WTC11 (cell line): ENCODE data around the gene NBAS. TPM values are rescaled to one million over a fixed set of nuclear protein-coding genes. Genes with fewer than 3 reads are reported as not detected.
A peak's percentile ranks its signal among the peaks of the same experiment; 100 is the strongest.

Experiments used
- ATAC-seq: fragments of 200-7000 bp; cut with Tn5 transposase; 2 replicates; pipeline ENCODE4 v1.10.0; 2021; ENCODE audit warnings: mild to moderate bottlenecking, moderate library complexity
- CTCF ChIA-PET: fragments of 300-600 bp; sonication (Branson Sonifier 250); formaldehyde crosslinking; loops from one replicate; lab custom pipeline; 2021; ENCODE audit warnings: antibody characterized with exemption; lab: Charles Lee
- POLR2A ChIA-PET: fragments of 350-600 bp; sonication (Branson Sonifier 250); formaldehyde crosslinking; loops from one replicate; lab custom pipeline; 2021; ENCODE audit warnings: antibody characterized with exemption; lab: Charles Lee
- DNase-seq: peaks from one replicate; pipeline ENCODE4 v3.0.0; 2021; ENCODE audit warnings: low spot score
- H3K27ac Mint-ChIP-seq: 2 replicates; pipeline ENCODE4 v1.8.0; 2021; ENCODE audit warnings: mixed read lengths
- H3K27me3 Mint-ChIP-seq: 2 replicates; pipeline ENCODE4 v1.8.0; 2021; ENCODE audit warnings: low read depth, mild to moderate bottlenecking, moderate library complexity, mixed read lengths
- H3K36me3 Mint-ChIP-seq: 2 replicates; pipeline ENCODE4 v1.8.0; 2021; ENCODE audit warnings: mixed read lengths
- H3K4me1 Mint-ChIP-seq: 2 replicates; pipeline ENCODE4 v1.8.0; 2022; ENCODE audit warnings: mixed read lengths
- H3K4me3 Mint-ChIP-seq: 2 replicates; pipeline ENCODE4 v1.8.0; 2021; ENCODE audit warnings: mild to moderate bottlenecking, moderate library complexity, mixed read lengths
- H3K9me3 Mint-ChIP-seq: 2 replicates; pipeline ENCODE4 v1.8.0; 2021; ENCODE audit warnings: mixed read lengths
- ATF2 ChIP-seq: sonication (generic); formaldehyde crosslinking; IDR thresholded peaks from 2 replicates; pipeline ENCODE4 v1.8.1; 2022; ENCODE audit warnings: low read depth, missing genetic modification reagents, borderline replicate concordance
- ATF6 ChIP-seq: sonication (generic); formaldehyde crosslinking; IDR thresholded peaks from 2 replicates; pipeline ENCODE4 v1.8.1; 2023; ENCODE audit warnings: mild to moderate bottlenecking, missing genetic modification reagents
- CBFB ChIP-seq: sonication (generic); formaldehyde crosslinking; IDR thresholded peaks from 2 replicates; pipeline ENCODE4 v1.8.1; 2022; ENCODE audit warnings: mild to moderate bottlenecking, low read depth, missing genetic modification reagents
- CTCF ChIP-seq: fragments of 200-600 bp; IDR thresholded peaks from 2 replicates; pipeline ENCODE4 v1.8.0; 2022; ENCODE audit warnings: antibody characterized with exemption
- FOXJ3 ChIP-seq: sonication (generic); formaldehyde crosslinking; IDR thresholded peaks from 2 replicates; pipeline ENCODE4 v1.9.0; 2021; ENCODE audit warnings: missing genetic modification reagents, mild to moderate bottlenecking, borderline replicate concordance
- FOXP4 ChIP-seq: sonication (generic); formaldehyde crosslinking; IDR thresholded peaks from 2 replicates; pipeline ENCODE4 v1.8.0; 2022; ENCODE audit warnings: mild to moderate bottlenecking, missing genetic modification reagents
- JUN ChIP-seq: sonication (generic); formaldehyde crosslinking; IDR thresholded peaks from 2 replicates; pipeline ENCODE4 v1.8.0; 2023; ENCODE audit warnings: mild to moderate bottlenecking, missing genetic modification reagents
- NR3C1 ChIP-seq: sonication (generic); formaldehyde crosslinking; conservative IDR thresholded peaks from 2 replicates; pipeline ENCODE4 v1.8.1; 2023; ENCODE audit warnings: low read depth, mild to moderate bottlenecking, missing genetic modification reagents
- RELA ChIP-seq: sonication (generic); formaldehyde crosslinking; IDR thresholded peaks from 2 replicates; pipeline ENCODE4 v1.8.1; 2022; ENCODE audit warnings: missing genetic modification reagents, mild to moderate bottlenecking, borderline replicate concordance
- TCF7 ChIP-seq: sonication (generic); formaldehyde crosslinking; IDR thresholded peaks from 2 replicates; pipeline ENCODE4 v1.8.0; 2022; ENCODE audit warnings: mild to moderate bottlenecking, low read depth, missing genetic modification reagents, moderate library complexity
- TEAD1 ChIP-seq: sonication (generic); formaldehyde crosslinking; IDR thresholded peaks from 2 replicates; pipeline ENCODE4 v1.8.0; 2022; ENCODE audit warnings: mild to moderate bottlenecking, missing genetic modification reagents
- ZNF281 ChIP-seq: sonication (generic); formaldehyde crosslinking; IDR thresholded peaks from 2 replicates; pipeline ENCODE4 v1.8.0; 2023; ENCODE audit warnings: mild to moderate bottlenecking, missing genetic modification reagents
- ZNF532 ChIP-seq: fragments of 250-450 bp; sonication (Bioruptor Pico); IDR thresholded peaks from 2 replicates; pipeline ENCODE4 v1.9.0; 2021; ENCODE audit warnings: mild to moderate bottlenecking, borderline replicate concordance
- total RNA-seq: library from RNA; stranded (reverse); gene quantifications from 3 replicates; pipeline ENCODE4 v1.2.3, GENCODE V29; 2021

Gene NBAS
- total RNA-seq, 1 experiment from 2014 or later: 32.3 TPM

- ATAC-seq (no peak), DNase-seq (no peak)
- POLR2A ChIA-PET: no interaction called here
- H3K4me3 Mint-ChIP-seq: no peak overlapping the region
- peaks cover 27% of the 10 kb centered on the region for H3K4me1 Mint-ChIP-seq
- H3K36me3 Mint-ChIP-seq: peaks cover 24% of the 10 kb centered on the region
- CTCF ChIA-PET: no interaction called here
- H3K27ac Mint-ChIP-seq: no peak overlapping the region
- peaks cover 2% of the 10 kb centered on the region for H3K27me3 Mint-ChIP-seq
- H3K9me3 Mint-ChIP-seq: peaks cover 38% of the 10 kb centered on the region
- no peak for TF ChIP-seq NR3C1 (CRISPR knock-in tag)
- TF ChIP-seq RELA (CRISPR knock-in tag): no peak
- TF ChIP-seq, all 79 proteins: peak for 0
Observed at GRCh38 chr2:15126373-15126772, 434.8 kb downstream of the NBAS start.

- ChIA-PET CTCF (no interaction called here), POLR2A (interaction anchor here (0.5 kb wide), 1 partner anchor 19 kb away, joined by 4 read pairs; no protein-coding TSS in a partner anchor)
- no peak overlapping the region for H3K4me3 Mint-ChIP-seq
- peaks cover 42% of the 10 kb centered on the region for H3K4me1 Mint-ChIP-seq
- ATAC-seq: no peak
- H3K27me3 Mint-ChIP-seq: peaks cover 2% of the 10 kb centered on the region
- H3K27ac Mint-ChIP-seq: no peak overlapping the region
- H3K36me3 Mint-ChIP-seq: peaks cover 24% of the 10 kb centered on the region
- peaks cover 38% of the 10 kb centered on the region for H3K9me3 Mint-ChIP-seq
- no peak for DNase-seq
- TF ChIP-seq ATF6 (CRISPR knock-in tag): no peak
- TF ChIP-seq ZNF281: no peak
- no peak for TF ChIP-seq FOXJ3 (CRISPR knock-in tag)
- TF ChIP-seq, all 79 proteins: peak for 0
Observed at GRCh38 chr2:15122915-15123314, 438.2 kb downstream of the NBAS start.

GRCh38 chr2:15120631-15121030 lies 440.5 kb downstream of the NBAS start:
- H3K27me3 Mint-ChIP-seq: peaks cover 2% of the 10 kb centered on the region
- no peak for TF ChIP-seq FOXP4
- TF ChIP-seq CBFB: no peak
- no peak for TF ChIP-seq TEAD1 (CRISPR knock-in tag)
- no peak for TF ChIP-seq ZNF532 (CRISPR knock-in tag)
- no peak for TF ChIP-seq TCF7 (CRISPR knock-in tag)
- no peak for TF ChIP-seq CTCF
- TF ChIP-seq ATF2: no peak
- TF ChIP-seq ZNF281: no peak
- no peak for TF ChIP-seq JUN

More at GRCh38 chr2:15120631-15121030, 440.5 kb downstream of the NBAS start:
- Mint-ChIP-seq H3K9me3 (peaks cover 32% of the 10 kb centered on the region), H3K4me1 (peaks cover 31% of the 10 kb centered on the region), H3K4me3 (no peak overlapping the region), H3K27ac (peak overlapping the region; percentile 93; the same call in 1 of the 2 replicates), H3K36me3 (peaks cover 21% of the 10 kb centered on the region)
- ATAC-seq (no peak), DNase-seq (no peak)
- ChIA-PET POLR2A (no interaction called here), CTCF (interaction anchor here (1.4 kb wide), 1 partner anchor 60 kb away, joined by 3 read pairs; no protein-coding TSS in a partner anchor)
